CD4-positive, alpha-beta T cell (primary cell): ENCODE measurements around the gene ST6GALNAC4. TPM values are rescaled to one million over a fixed set of nuclear protein-coding genes. Genes with fewer than 3 reads are reported as not detected.

Experiments
- ATAC-seq: fragments of 200-7000 bp; cut with Tn5 transposase; one replicate; pipeline ENCODE4 v1.10.0; 2022; ENCODE audit warnings: mild to moderate bottlenecking; ENCODE audit not compliant: poor library complexity
- CTCF ChIA-PET: fragments of 350-600 bp; sonication (Branson Sonifier 250); formaldehyde crosslinking; loops from one replicate; lab custom pipeline; 2021; ENCODE audit warnings: antibody characterized with exemption, inconsistent platforms; lab: Charles Lee
- POLR2A ChIA-PET: fragments of 350-600 bp; sonication (Branson Sonifier 250); formaldehyde crosslinking; loops from one replicate; lab custom pipeline; 2021; ENCODE audit warnings: antibody characterized with exemption, inconsistent platforms; lab: Charles Lee
- DNase-seq, 14 experiments: peaks; one replicate each; pipeline ENCODE4 v3.0.0-alpha.2; 2013 to 2020; ENCODE audit warnings: mixed read lengths in 2 of 14
- H3K27ac ChIP-seq, 2 donors: one replicate each; pipeline versions ENCODE4 v1.5.1 to v1.7.0; 2013; ENCODE audit warnings: low read length in 2 of 2, low read depth in 1 of 2, mild to moderate bottlenecking in 1 of 2
- H3K27me3 ChIP-seq, 2 experiments: 1 replicate in 1 of 2; 2 replicates in 1 of 2; pipeline versions ENCODE4 v1.6.1 to v1.7.0; 2013; ENCODE audit warnings: low read length in 2 of 2, control low read depth in 1 of 2, mild to moderate bottlenecking in 1 of 2, moderate library complexity in 1 of 2; ENCODE audit not compliant: insufficient read depth in 2 of 2, control insufficient read depth in 1 of 2
- H3K36me3 ChIP-seq: one replicate; pipeline ENCODE4 v1.6.1; 2013; ENCODE audit warnings: low read length, control low read depth; ENCODE audit not compliant: insufficient read depth
- H3K4me1 ChIP-seq: one replicate; pipeline ENCODE4 v1.6.1; 2013; ENCODE audit warnings: low read length, control low read depth; ENCODE audit not compliant: insufficient read depth
- H3K4me3 ChIP-seq: one replicate; pipeline ENCODE4 v1.5.1; 2013; ENCODE audit warnings: mild to moderate bottlenecking, low read length, moderate library complexity
- H3K9me3 ChIP-seq, 2 experiments: 1 replicate in 1 of 2; 2 replicates in 1 of 2; pipeline versions ENCODE4 v1.6.1 to v1.7.0; 2013; ENCODE audit warnings: low read length in 2 of 2, mild to moderate bottlenecking in 2 of 2, control low read depth in 1 of 2, moderate library complexity in 1 of 2; ENCODE audit not compliant: control insufficient read depth in 1 of 2, insufficient read depth in 1 of 2
- H3K27ac Mint-ChIP-seq: one replicate; pipeline ENCODE4 v1.8.0; 2020; ENCODE audit warnings: mixed read lengths
- H3K27me3 Mint-ChIP-seq: one replicate; pipeline ENCODE4 v1.8.0; 2021; ENCODE audit warnings: mixed read lengths
- H3K36me3 Mint-ChIP-seq: one replicate; pipeline ENCODE4 v1.8.0; 2021; ENCODE audit warnings: low read depth, mixed read lengths
- H3K4me1 Mint-ChIP-seq: one replicate; pipeline ENCODE4 v1.8.0; 2021; ENCODE audit warnings: low read depth, mixed read lengths
- H3K4me3 Mint-ChIP-seq: one replicate; pipeline ENCODE4 v1.8.0; 2020; ENCODE audit warnings: mild to moderate bottlenecking, mixed read lengths
- H3K9me3 Mint-ChIP-seq: one replicate; pipeline ENCODE4 v1.8.0; 2020; ENCODE audit warnings: mixed read lengths
- CTCF ChIP-seq: fragments of 200-600 bp; IDR thresholded peaks from one replicate; pipeline ENCODE4 v1.8.0; 2022; ENCODE audit warnings: antibody characterized with exemption, mild to moderate bottlenecking
- intact Hi-C, 2 experiments: fragments of 100-400 bp; cut with DNase I in 1 of 2; cut with micrococcal nuclease in 1 of 2; formaldehyde crosslinking; loops; one replicate each; pipeline versions ENCODE4 v1.15.1 to v1.9.0; 2023 to 2025; cut with DNase I, micrococcal nuclease
- total RNA-seq, 174 experiments: library from RNA in 2 of 174; stranded (reverse) in 2 of 174; gene quantifications; one replicate each; pipeline ENCODE4 v1.2.3 and lab custom pipeline; 2021 to 2026

Gene ST6GALNAC4
- total RNA-seq, 2 experiments from 2014 or later = 28.7 to 30.2 TPM

- ATAC-seq = no peak
- ChIA-PET POLR2A (interaction anchor here (0.9 kb wide), 1 partner anchor 8 kb away, joined by 5 read pairs; no protein-coding TSS in a partner anchor), CTCF (no interaction called here)
- Histone ChIP-seq H3K9me3 (no peaks in the 10 kb centered on the region), H3K27ac (no peak overlapping the region), H3K4me1 (peaks cover 15% of the 10 kb centered on the region), H3K4me3 (no peak overlapping the region), H3K36me3 (no peaks in the 10 kb centered on the region), H3K27me3 (peaks cover 5 to 6% of the 10 kb centered on the region in 2 experiments)
- no peaks in the 10 kb centered on the region for H3K9me3 Mint-ChIP-seq
- H3K4me3 Mint-ChIP-seq = no peak overlapping the region
- intact Hi-C loops = loop anchor here in 1 of 2 experiments (5.0 kb wide), 1 partner anchor 38 kb away; no protein-coding TSS in a partner anchor
- peaks cover 5% of the 10 kb centered on the region for H3K36me3 Mint-ChIP-seq
- no peaks in the 10 kb centered on the region for H3K4me1 Mint-ChIP-seq
- no peaks in the 10 kb centered on the region for H3K27me3 Mint-ChIP-seq
- H3K27ac Mint-ChIP-seq = no peak overlapping the region
- no peak for DNase-seq
- TF ChIP-seq CTCF = no peak
Measured at GRCh38 chr9:127874301-127875221, 42.3 kb downstream of the ST6GALNAC4 start.

DNA sequence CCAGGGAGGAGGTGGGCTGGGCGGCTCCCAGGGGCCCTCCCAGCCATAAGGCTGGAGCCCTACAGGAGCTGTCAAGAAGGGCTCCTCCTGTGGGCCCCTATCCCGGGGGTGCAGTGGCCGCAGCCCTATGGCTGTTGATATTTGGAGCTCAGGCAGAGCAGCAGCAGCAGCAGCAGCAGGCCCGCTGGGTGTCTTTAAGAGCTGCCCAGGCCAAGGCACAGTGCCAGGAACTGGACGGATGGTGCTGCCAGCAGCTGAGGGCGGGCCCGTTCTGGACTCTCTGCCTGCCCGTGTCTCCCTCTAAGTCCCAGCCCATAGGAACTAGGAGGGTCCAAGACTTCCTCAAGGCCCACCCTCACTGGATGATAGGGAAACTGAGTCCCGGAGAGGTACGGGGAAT is 43.0 kb downstream of the ST6GALNAC4 start:
- CTCF ChIA-PET = interaction anchor here (0.5 kb wide), 1 partner anchor 411 kb away, joined by 6 read pairs; no protein-coding TSS in a partner anchor
- Histone ChIP-seq H3K27ac (no peak overlapping the region), H3K27me3 (peaks cover 5 to 6% of the 10 kb centered on the region in 2 experiments), H3K4me3 (no peak overlapping the region), H3K36me3 (no peaks in the 10 kb centered on the region), H3K4me1 (peaks cover 16% of the 10 kb centered on the region), H3K9me3 (no peaks in the 10 kb centered on the region)
- TF ChIP-seq CTCF = no peak
- DNase-seq (no peak), ATAC-seq (no peak)
- Mint-ChIP-seq H3K27me3 (no peaks in the 10 kb centered on the region), H3K9me3 (no peaks in the 10 kb centered on the region), H3K4me1 (no peaks in the 10 kb centered on the region), H3K4me3 (no peak overlapping the region), H3K27ac (no peak overlapping the region), H3K36me3 (peaks cover 5% of the 10 kb centered on the region)
- intact Hi-C loops = no loop called here
- POLR2A ChIA-PET = interaction anchor here (0.9 kb wide), 1 partner anchor 9 kb away, joined by 5 read pairs; no protein-coding TSS in a partner anchor

GRCh38 chr9:127873223-127873691 is 43.6 kb downstream of the ST6GALNAC4 start:
- H3K9me3 ChIP-seq = no peaks in the 10 kb centered on the region
- ChIA-PET POLR2A (interaction anchor here (0.9 kb wide), 1 partner anchor 9 kb away, joined by 5 read pairs; no protein-coding TSS in a partner anchor), CTCF (interaction anchor here (0.5 kb wide), 1 partner anchor 411 kb away, joined by 6 read pairs; no protein-coding TSS in a partner anchor)
- H3K4me3 ChIP-seq = no peak overlapping the region
- no peaks in the 10 kb centered on the region for H3K4me1 Mint-ChIP-seq
- peaks cover 16% of the 10 kb centered on the region for H3K4me1 ChIP-seq
- no peak overlapping the region for H3K27ac Mint-ChIP-seq
- no peaks in the 10 kb centered on the region for H3K36me3 ChIP-seq
- no peak for ATAC-seq
- no peaks in the 10 kb centered on the region for H3K27me3 Mint-ChIP-seq
- no peak overlapping the region for H3K27ac ChIP-seq
- no peak for TF ChIP-seq CTCF
- H3K27me3 ChIP-seq = peaks cover 4 to 6% of the 10 kb centered on the region in 2 experiments
- DNase-seq = no peak
- H3K36me3 Mint-ChIP-seq = peaks cover 1% of the 10 kb centered on the region
- H3K9me3 Mint-ChIP-seq = no peaks in the 10 kb centered on the region
- no peak overlapping the region for H3K4me3 Mint-ChIP-seq
- intact Hi-C loops = no loop called here
